B cell (primary cell): ENCODE data around the gene UROS.

Source experiments
- CTCF ChIP-seq: fragments of 200-600 bp; IDR thresholded peaks from one replicate; pipeline ENCODE4 v1.8.0; 2022; ENCODE audit warnings: antibody characterized with exemption, mild to moderate bottlenecking
- EZH2 ChIP-seq: IDR thresholded peaks from 2 replicates; pipeline ENCODE4 v1.6.1; 2012; ENCODE audit warnings: borderline replicate concordance, low read depth, mild to moderate bottlenecking, moderate library complexity, low read length; ENCODE audit not compliant: insufficient read depth, poor library complexity, severe bottlenecking

GRCh38 chr10:125836746-125837145, 13.7 kb upstream of the UROS start:
- TF ChIP-seq EZH2 (no peak), CTCF (no peak)
